H9 (cell line): Measurements from ENCODE around the gene HAPLN2. TPM values are rescaled to one million over a fixed set of nuclear protein-coding genes. Genes with fewer than 3 reads are reported as not detected.
A peak's percentile ranks its signal among the peaks of the same experiment; 100 is the strongest.

Experiments used
- DNase-seq: peaks from one replicate; pipeline ENCODE4 v3.0.0-alpha.2; 2017
- H2AFZ ChIP-seq: one replicate; pipeline ENCODE4 v1.6.1; 2013; ENCODE audit warnings: mild to moderate bottlenecking, low read length, control low read depth, moderate library complexity
- H2AK5ac ChIP-seq: 2 replicates; pipeline ENCODE4 v1.6.1; 2013; ENCODE audit warnings: low read length, control low read depth, mixed read lengths; ENCODE audit not compliant: insufficient read length
- H2BK120ac ChIP-seq: one replicate; pipeline ENCODE4 v1.6.1; 2013; ENCODE audit warnings: low read depth, mild to moderate bottlenecking, low read length, control low read depth, inconsistent platforms; ENCODE audit not compliant: poor library complexity, severe bottlenecking
- H2BK12ac ChIP-seq: 2 replicates; pipeline ENCODE4 v1.6.1; 2013; ENCODE audit warnings: low read length, control low read depth, mixed read lengths, low read depth; ENCODE audit not compliant: insufficient read length
- H2BK15ac ChIP-seq: 2 replicates; pipeline ENCODE4 v1.6.1; 2013; ENCODE audit warnings: low read depth, low read length, control low read depth
- H2BK20ac ChIP-seq: one replicate; pipeline ENCODE4 v1.6.1; 2013; ENCODE audit warnings: low read depth, mild to moderate bottlenecking, low read length, control low read depth, inconsistent platforms; ENCODE audit not compliant: poor library complexity, severe bottlenecking
- H2BK5ac ChIP-seq: 2 replicates; pipeline ENCODE4 v1.6.1; 2013; ENCODE audit warnings: low read length, control low read depth, mixed read lengths; ENCODE audit not compliant: insufficient read length
- H3K14ac ChIP-seq: 2 replicates; pipeline ENCODE4 v1.6.1; 2013; ENCODE audit warnings: low read length, control low read depth; ENCODE audit not compliant: insufficient read depth
- H3K18ac ChIP-seq: 2 replicates; pipeline ENCODE4 v1.6.1; 2013; ENCODE audit warnings: low read depth, mild to moderate bottlenecking, mixed read lengths, low read length, control low read depth; ENCODE audit not compliant: insufficient read length
- H3K23ac ChIP-seq: 2 replicates; pipeline ENCODE4 v1.6.1; 2013; ENCODE audit warnings: low read length, control low read depth, mixed read lengths, low read depth; ENCODE audit not compliant: insufficient read length
- H3K23me2 ChIP-seq: 2 replicates; pipeline ENCODE4 v1.6.1; 2013; ENCODE audit warnings: low read depth, mild to moderate bottlenecking, mixed read lengths, low read length, control low read depth; ENCODE audit not compliant: insufficient read length, poor library complexity, severe bottlenecking
- H3K27ac ChIP-seq: 2 replicates; pipeline ENCODE4 v1.5.1; 2013; ENCODE audit warnings: low read length, control low read depth, mixed read lengths, low read depth; ENCODE audit not compliant: insufficient read length
- H3K27me3 ChIP-seq: 2 replicates; pipeline ENCODE4 v1.6.1; 2013; ENCODE audit warnings: low read length, control low read depth, inconsistent platforms; ENCODE audit not compliant: insufficient read depth
- H3K4ac ChIP-seq: 2 replicates; pipeline ENCODE4 v1.6.1; 2013; ENCODE audit warnings: low read depth, mild to moderate bottlenecking, control low read depth, inconsistent platforms, low read length, moderate library complexity
- H3K4me1 ChIP-seq: 2 replicates; pipeline ENCODE4 v1.6.1; 2013; ENCODE audit warnings: low read length, control low read depth, inconsistent platforms; ENCODE audit not compliant: insufficient read depth
- H3K4me2 ChIP-seq: 2 replicates; pipeline ENCODE4 v1.6.1; 2013; ENCODE audit warnings: low read length, control low read depth, mixed read lengths; ENCODE audit not compliant: insufficient read length, insufficient read depth
- H3K56ac ChIP-seq: 2 replicates; pipeline ENCODE4 v1.6.1; 2013; ENCODE audit warnings: low read depth, mild to moderate bottlenecking, mixed read lengths, low read length, control low read depth; ENCODE audit not compliant: insufficient read length
- H3K79me1 ChIP-seq: 2 replicates; pipeline ENCODE4 v1.6.1; 2013; ENCODE audit warnings: low read depth, mild to moderate bottlenecking, moderate library complexity, low read length, control low read depth, inconsistent platforms; ENCODE audit not compliant: insufficient read depth, poor library complexity, severe bottlenecking
- H3K79me2 ChIP-seq: 2 replicates; pipeline ENCODE4 v1.6.1; 2013; ENCODE audit warnings: low read length, control low read depth, inconsistent platforms; ENCODE audit not compliant: insufficient read depth
- H3K9ac ChIP-seq: 2 replicates; pipeline ENCODE4 v1.6.1; 2013; ENCODE audit warnings: low read length, control low read depth, mixed read lengths; ENCODE audit not compliant: insufficient read length; ENCODE audit errors: extremely low read depth
- H3K9me3 ChIP-seq: one replicate; pipeline ENCODE4 v1.6.1; 2013; ENCODE audit warnings: low read depth, low read length, inconsistent platforms; ENCODE audit not compliant: control insufficient read depth
- H3T11ph ChIP-seq: one replicate; pipeline ENCODE4 v1.6.1; 2013; ENCODE audit warnings: mild to moderate bottlenecking, low read length, control low read depth, inconsistent platforms
- H4K20me1 ChIP-seq: one replicate; pipeline ENCODE4 v1.6.1; 2013; ENCODE audit not compliant: control insufficient read depth, insufficient read length, insufficient read depth
- H4K5ac ChIP-seq: 2 replicates; pipeline ENCODE4 v1.6.1; 2013; ENCODE audit warnings: low read depth, mild to moderate bottlenecking, mixed read lengths, low read length, control low read depth; ENCODE audit not compliant: insufficient read length
- H4K8ac ChIP-seq: replicated peaks from 2 replicates; pipeline ENCODE4 v1.6.1; 2013; ENCODE audit warnings: low read length, control low read depth, mixed read lengths, low read depth; ENCODE audit not compliant: insufficient read length
- H4K91ac ChIP-seq: 2 replicates; pipeline ENCODE4 v1.6.1; 2013; ENCODE audit warnings: low read depth, mild to moderate bottlenecking, moderate library complexity, mixed read lengths, low read length, control low read depth; ENCODE audit not compliant: insufficient read length
- H3K27ac Mint-ChIP-seq, 3 experiments: 2 replicates in 2 of 3; 3 replicates in 1 of 3; pipeline ENCODE4 v1.8.0; 2020 to 2021; ENCODE audit warnings: mixed read lengths in 3 of 3, mild to moderate bottlenecking in 1 of 3, moderate library complexity in 1 of 3
- H3K27me3 Mint-ChIP-seq: 2 replicates; pipeline ENCODE4 v1.8.0; 2021; ENCODE audit warnings: low read depth, mild to moderate bottlenecking, moderate library complexity, mixed read lengths
- H3K36me3 Mint-ChIP-seq, 3 experiments: 2 replicates in 2 of 3; 3 replicates in 1 of 3; pipeline ENCODE4 v1.8.0; 2020 to 2021; ENCODE audit warnings: low read depth in 3 of 3, mixed read lengths in 3 of 3; ENCODE audit not compliant: insufficient read depth in 1 of 3
- H3K4me1 Mint-ChIP-seq, 2 experiments: 2 replicates each; pipeline ENCODE4 v1.8.0; 2020; ENCODE audit warnings: mixed read lengths in 2 of 2
- H3K4me3 Mint-ChIP-seq, 2 experiments: 2 replicates in 1 of 2; 3 replicates in 1 of 2; pipeline ENCODE4 v1.8.0; 2020 to 2021; ENCODE audit warnings: mild to moderate bottlenecking in 2 of 2, mixed read lengths in 2 of 2, moderate library complexity in 1 of 2
- H3K9me3 Mint-ChIP-seq, 2 experiments: 2 replicates in 1 of 2; 3 replicates in 1 of 2; pipeline ENCODE4 v1.8.0; 2020; ENCODE audit warnings: mild to moderate bottlenecking in 2 of 2, mixed read lengths in 2 of 2, moderate library complexity in 1 of 2
- WGBS: extraction: QIAGEN DNeasy Blood & Tissue Kit; methylation state at CpG from one replicate; pipeline ENCODE4 v1.1.7; 2013; ENCODE audit warnings: missing lambda C conversion rate, low lambda C conversion rate, mixed read lengths; ENCODE audit not compliant: insufficient read length; ENCODE audit errors: extremely low coverage; 5-methylcytosine and 5-hydroxymethylcytosine counted together
- total RNA-seq: library from RNA; stranded (reverse); gene quantifications from 2 replicates; pipeline ENCODE4 v1.2.1, GENCODE V29; 2021
- TF ChIP-seq, protein P1 (sequence below): fragments of 200-600 bp; sonication (generic); conservative IDR thresholded peaks from 3 replicates; pipeline ENCODE4 v1.8.0; 2021; ENCODE audit warnings: antibody characterized with exemption, mild to moderate bottlenecking

Gene HAPLN2
- total RNA-seq, 1 experiment from 2014 or later, result 0.46 TPM

DNA sequence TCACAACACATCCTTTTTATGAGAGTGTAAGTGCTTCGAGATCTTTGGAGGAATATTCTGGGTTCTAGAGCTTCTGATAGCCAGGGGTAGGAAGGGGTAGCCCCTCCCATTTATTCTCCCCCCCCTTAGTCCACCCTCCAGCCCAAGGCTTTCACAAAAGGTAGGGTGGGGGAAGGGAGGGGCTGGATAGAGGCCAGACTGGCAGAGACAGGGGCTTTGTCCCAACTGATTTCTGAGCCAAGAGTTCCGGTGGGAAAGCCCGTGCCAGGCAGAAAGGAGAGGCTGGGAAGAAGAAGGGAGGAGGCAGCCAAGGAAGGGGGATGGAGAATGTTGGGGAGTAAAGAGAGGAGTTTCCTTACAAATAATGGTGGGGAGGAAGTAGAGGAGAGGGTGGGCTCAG is 25.8 kb downstream of the HAPLN2 start:
- no peak overlapping the region for H2BK15ac ChIP-seq
- H3K9me3 ChIP-seq, result no peaks in the 10 kb centered on the region
- no peak overlapping the region for H3T11ph ChIP-seq
- peaks cover 10% of the 10 kb centered on the region; the same call in 1 of the 2 replicates for H3K27me3 ChIP-seq
- H4K8ac ChIP-seq, result no peak overlapping the region
- no peak overlapping the region for H4K91ac ChIP-seq
- no peaks in the 10 kb centered on the region for H4K20me1 ChIP-seq
- no peaks in the 10 kb centered on the region for H3K79me2 ChIP-seq
- no peak overlapping the region for H2AFZ ChIP-seq
- no peak overlapping the region for H2BK20ac ChIP-seq
- H3K18ac ChIP-seq, result no peak overlapping the region
- Mint-ChIP-seq H3K4me3 (no peak overlapping the region), H3K4me1 (peaks cover 21 to 24% of the 10 kb centered on the region in 2 experiments), H3K9me3 (no peaks in the 10 kb centered on the region; a peak in 1 of 5 replicates), H3K27me3 (peaks cover 96% of the 10 kb centered on the region), H3K27ac (peak overlapping the region in 1 of 3 experiments; percentile 31; a peak in 1 of 7 replicates), H3K36me3 (no peaks in the 10 kb centered on the region)
- H2BK5ac ChIP-seq, result no peak overlapping the region
- no CpG with 5 or more reads among the region's 3 CpGs for WGBS
- H3K4ac ChIP-seq, result no peak overlapping the region
- no peak overlapping the region for H3K23ac ChIP-seq
- peaks cover 11% of the 10 kb centered on the region for H3K23me2 ChIP-seq
- TF ChIP-seq, protein P1, sequence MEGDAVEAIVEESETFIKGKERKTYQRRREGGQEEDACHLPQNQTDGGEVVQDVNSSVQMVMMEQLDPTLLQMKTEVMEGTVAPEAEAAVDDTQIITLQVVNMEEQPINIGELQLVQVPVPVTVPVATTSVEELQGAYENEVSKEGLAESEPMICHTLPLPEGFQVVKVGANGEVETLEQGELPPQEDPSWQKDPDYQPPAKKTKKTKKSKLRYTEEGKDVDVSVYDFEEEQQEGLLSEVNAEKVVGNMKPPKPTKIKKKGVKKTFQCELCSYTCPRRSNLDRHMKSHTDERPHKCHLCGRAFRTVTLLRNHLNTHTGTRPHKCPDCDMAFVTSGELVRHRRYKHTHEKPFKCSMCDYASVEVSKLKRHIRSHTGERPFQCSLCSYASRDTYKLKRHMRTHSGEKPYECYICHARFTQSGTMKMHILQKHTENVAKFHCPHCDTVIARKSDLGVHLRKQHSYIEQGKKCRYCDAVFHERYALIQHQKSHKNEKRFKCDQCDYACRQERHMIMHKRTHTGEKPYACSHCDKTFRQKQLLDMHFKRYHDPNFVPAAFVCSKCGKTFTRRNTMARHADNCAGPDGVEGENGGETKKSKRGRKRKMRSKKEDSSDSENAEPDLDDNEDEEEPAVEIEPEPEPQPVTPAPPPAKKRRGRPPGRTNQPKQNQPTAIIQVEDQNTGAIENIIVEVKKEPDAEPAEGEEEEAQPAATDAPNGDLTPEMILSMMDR, result no peak
- no peak overlapping the region for H3K9ac ChIP-seq
- no peak overlapping the region for H3K14ac ChIP-seq
- no peak overlapping the region for H2BK12ac ChIP-seq
- no peak for DNase-seq
- H3K4me1 ChIP-seq, result peaks cover 4% of the 10 kb centered on the region; the same call in 1 of the 2 replicates
- H2AK5ac ChIP-seq, result no peak overlapping the region
- no peak overlapping the region for H3K27ac ChIP-seq
- no peak overlapping the region for H3K4me2 ChIP-seq
- H3K56ac ChIP-seq, result no peak overlapping the region
- no peaks in the 10 kb centered on the region for H3K79me1 ChIP-seq
- no peak overlapping the region for H2BK120ac ChIP-seq
- H4K5ac ChIP-seq, result no peak overlapping the region
